ENCODE data around the gene ANP32B.

ANP32B gene

DNA sequence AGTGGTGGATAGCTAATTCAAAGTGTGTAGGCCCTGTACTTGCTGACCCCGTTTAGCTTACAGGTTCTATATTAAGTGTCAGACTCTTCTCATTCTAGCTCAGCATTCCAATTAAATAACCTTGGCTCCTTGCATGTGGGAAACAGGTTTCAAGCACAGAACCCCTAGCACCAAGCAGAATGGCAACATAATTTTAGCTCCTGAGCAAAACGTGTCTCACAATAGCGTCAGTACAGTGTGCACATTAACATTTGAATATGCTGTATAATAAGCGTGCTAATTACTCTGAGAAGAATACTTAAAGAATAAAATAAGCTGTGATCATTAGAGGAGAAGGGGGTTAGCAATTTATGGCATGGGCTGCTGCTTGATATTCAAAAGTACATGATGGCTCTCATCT, 21.0 kb upstream of the ANP32B start:
- TF ChIP-seq, protein P1, sequence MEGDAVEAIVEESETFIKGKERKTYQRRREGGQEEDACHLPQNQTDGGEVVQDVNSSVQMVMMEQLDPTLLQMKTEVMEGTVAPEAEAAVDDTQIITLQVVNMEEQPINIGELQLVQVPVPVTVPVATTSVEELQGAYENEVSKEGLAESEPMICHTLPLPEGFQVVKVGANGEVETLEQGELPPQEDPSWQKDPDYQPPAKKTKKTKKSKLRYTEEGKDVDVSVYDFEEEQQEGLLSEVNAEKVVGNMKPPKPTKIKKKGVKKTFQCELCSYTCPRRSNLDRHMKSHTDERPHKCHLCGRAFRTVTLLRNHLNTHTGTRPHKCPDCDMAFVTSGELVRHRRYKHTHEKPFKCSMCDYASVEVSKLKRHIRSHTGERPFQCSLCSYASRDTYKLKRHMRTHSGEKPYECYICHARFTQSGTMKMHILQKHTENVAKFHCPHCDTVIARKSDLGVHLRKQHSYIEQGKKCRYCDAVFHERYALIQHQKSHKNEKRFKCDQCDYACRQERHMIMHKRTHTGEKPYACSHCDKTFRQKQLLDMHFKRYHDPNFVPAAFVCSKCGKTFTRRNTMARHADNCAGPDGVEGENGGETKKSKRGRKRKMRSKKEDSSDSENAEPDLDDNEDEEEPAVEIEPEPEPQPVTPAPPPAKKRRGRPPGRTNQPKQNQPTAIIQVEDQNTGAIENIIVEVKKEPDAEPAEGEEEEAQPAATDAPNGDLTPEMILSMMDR (IDR thresholded peaks at IDR 0.05) = no peak
- Histone ChIP-seq H3K4me1 (ENCODE audit: control insufficient read depth in 1 of 2, insufficient read depth in 1 of 2, low read depth in 1 of 2, low read length in 1 of 2) (no peaks in the 10 kb centered on the region), H3K36me3 (no peaks in the 10 kb centered on the region), H3K27me3 (no peaks in the 10 kb centered on the region), H3K4me3 (ENCODE audit: low read depth in 1 of 2, low read length in 1 of 2) (no peak overlapping the region), H3K27ac (no peak overlapping the region), H3K9me3 (no peaks in the 10 kb centered on the region)

DNA sequence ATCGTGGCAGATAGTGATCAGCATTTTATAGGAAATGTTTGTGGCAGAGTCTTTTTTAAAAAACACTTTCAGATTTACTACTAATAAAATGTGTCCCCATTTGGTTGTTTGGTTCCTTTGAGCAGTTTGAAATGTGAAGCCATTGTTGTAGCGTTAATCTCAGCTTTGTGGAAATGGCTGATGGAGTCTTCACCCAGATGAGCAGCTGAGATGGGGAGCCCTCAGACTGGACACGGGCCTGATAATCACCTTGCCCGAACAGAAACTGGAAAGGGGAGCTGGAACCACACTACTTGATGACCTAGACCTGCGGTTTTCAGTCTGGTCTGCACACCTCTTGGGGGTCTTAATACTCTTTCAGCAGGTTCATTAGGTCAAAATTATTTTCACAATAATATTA, 20.6 kb upstream of the ANP32B start:
- no peaks in the 10 kb centered on the region for H3K9me3 ChIP-seq
- TF ChIP-seq, protein P1 (IDR thresholded peaks at IDR 0.05) = no peak
- no peaks in the 10 kb centered on the region for H3K4me1 ChIP-seq (ENCODE audit: control insufficient read depth in 1 of 2, insufficient read depth in 1 of 2, low read depth in 1 of 2, low read length in 1 of 2)
- H3K27me3 ChIP-seq = no peaks in the 10 kb centered on the region
- H3K36me3 ChIP-seq = no peaks in the 10 kb centered on the region
- no peak overlapping the region for H3K4me3 ChIP-seq (ENCODE audit: low read depth in 1 of 2, low read length in 1 of 2)
- no peak overlapping the region for H3K27ac ChIP-seq

DNA sequence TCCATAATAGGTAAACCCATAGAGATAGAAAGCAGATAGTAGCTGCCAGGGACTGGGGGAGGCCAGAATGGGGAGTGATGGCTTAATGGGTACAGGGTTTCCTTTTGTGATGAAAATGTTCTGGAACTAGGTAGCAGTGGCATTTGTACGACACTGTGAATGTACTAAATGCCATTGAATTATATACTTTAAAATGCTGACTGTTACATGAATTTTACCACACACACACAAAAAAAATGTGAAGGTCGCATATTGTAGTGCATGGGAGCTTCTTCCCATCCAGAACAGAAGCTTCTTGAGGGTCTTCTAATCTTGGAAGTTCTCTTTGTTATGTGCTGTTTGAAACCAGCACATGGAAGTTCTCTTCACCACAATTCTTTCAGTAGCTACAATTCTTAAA, 19.9 kb upstream of the ANP32B start:
- TF ChIP-seq, protein P1 (IDR thresholded peaks at IDR 0.05) = no peak
- Histone ChIP-seq H3K4me3 (ENCODE audit: low read depth in 1 of 2, low read length in 1 of 2) (no peak overlapping the region), H3K4me1 (ENCODE audit: control insufficient read depth in 1 of 2, insufficient read depth in 1 of 2, low read depth in 1 of 2, low read length in 1 of 2) (no peaks in the 10 kb centered on the region), H3K36me3 (no peaks in the 10 kb centered on the region), H3K27ac (no peak overlapping the region), H3K9me3 (no peaks in the 10 kb centered on the region), H3K27me3 (no peaks in the 10 kb centered on the region)

DNA sequence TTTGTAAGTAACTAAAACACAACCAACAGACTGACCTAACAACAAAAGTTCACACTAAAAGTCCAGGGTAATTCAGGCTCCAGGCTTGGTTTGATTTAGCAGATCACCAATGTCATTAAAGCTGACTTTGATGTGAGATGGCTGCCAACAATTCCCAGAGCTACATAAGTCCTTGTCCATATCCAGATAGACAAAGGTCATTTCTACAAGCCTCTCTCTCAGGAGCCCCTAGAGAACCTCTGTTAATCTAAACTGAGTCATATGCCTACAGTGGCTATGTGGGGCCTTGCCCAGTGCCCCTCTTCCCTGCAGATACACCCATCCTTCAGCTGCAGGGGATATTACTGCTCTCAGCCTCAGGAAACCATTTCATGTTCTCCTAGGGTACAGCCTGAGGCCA, 18.2 kb upstream of the ANP32B start:
- H3K27ac ChIP-seq = no peak overlapping the region
- H3K4me1 ChIP-seq (ENCODE audit: control insufficient read depth in 1 of 2, insufficient read depth in 1 of 2, low read depth in 1 of 2, low read length in 1 of 2) = no peaks in the 10 kb centered on the region
- H3K4me3 ChIP-seq (ENCODE audit: low read depth in 1 of 2, low read length in 1 of 2) = no peak overlapping the region
- H3K36me3 ChIP-seq = no peaks in the 10 kb centered on the region
- no peaks in the 10 kb centered on the region for H3K9me3 ChIP-seq
- TF ChIP-seq, protein P1 (IDR thresholded peaks at IDR 0.05) = no peak
- no peaks in the 10 kb centered on the region for H3K27me3 ChIP-seq

DNA sequence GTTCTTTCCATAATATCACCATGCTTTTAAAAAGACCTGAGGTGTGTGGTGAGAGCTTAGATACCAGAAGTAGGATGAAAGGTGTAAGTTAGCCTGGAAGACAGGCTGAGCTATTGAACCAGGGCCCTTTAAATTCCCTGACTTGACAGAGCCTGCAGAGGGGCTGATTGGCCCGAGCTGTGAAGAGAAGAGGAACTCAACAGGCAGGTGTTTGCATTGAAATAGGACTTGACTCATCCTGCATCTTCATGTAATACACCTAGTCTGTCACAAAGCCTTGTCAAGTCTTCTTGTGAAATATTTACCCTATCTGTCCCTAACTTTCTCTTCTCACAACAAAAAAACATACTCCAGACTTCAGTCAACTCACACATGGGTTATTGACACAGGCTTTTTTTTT, 16.6 kb upstream of the ANP32B start:
- Histone ChIP-seq H3K36me3 (no peaks in the 10 kb centered on the region), H3K4me1 (ENCODE audit: control insufficient read depth in 1 of 2, insufficient read depth in 1 of 2, low read depth in 1 of 2, low read length in 1 of 2) (no peaks in the 10 kb centered on the region), H3K27me3 (no peaks in the 10 kb centered on the region), H3K9me3 (no peaks in the 10 kb centered on the region), H3K4me3 (ENCODE audit: low read depth in 1 of 2, low read length in 1 of 2) (no peak overlapping the region), H3K27ac (no peak overlapping the region)
- TF ChIP-seq, protein P1 (IDR thresholded peaks at IDR 0.05) = no peak

DNA sequence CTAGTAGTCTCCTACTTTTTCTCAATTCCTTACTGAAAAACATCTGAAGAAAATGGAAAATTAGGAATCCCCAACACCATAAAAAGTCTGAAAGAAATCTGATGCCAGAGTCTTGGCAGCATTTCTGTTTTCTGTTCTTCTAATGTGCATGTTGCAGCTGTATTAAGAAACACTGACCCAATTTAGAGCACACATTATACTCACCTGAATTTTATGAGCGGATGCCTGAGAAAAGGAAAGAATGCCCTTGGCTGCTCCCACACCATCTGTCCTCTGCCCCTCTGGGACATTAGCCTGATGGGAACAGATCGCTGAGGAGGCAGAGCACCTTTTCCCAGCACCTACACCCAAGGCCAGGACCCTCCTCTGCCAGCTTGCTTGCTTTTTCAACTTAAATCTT, 14.1 kb upstream of the ANP32B start:
- H3K27me3 ChIP-seq = no peaks in the 10 kb centered on the region
- no peaks in the 10 kb centered on the region for H3K4me1 ChIP-seq (ENCODE audit: control insufficient read depth in 1 of 2, insufficient read depth in 1 of 2, low read depth in 1 of 2, low read length in 1 of 2)
- no peak overlapping the region for H3K27ac ChIP-seq
- H3K36me3 ChIP-seq = no peaks in the 10 kb centered on the region
- H3K4me3 ChIP-seq (ENCODE audit: low read depth in 1 of 2, low read length in 1 of 2) = no peak overlapping the region
- TF ChIP-seq, protein P1 (IDR thresholded peaks at IDR 0.05) = no peak
- H3K9me3 ChIP-seq = no peaks in the 10 kb centered on the region
